ENCODE measurements around the gene CST3. TPM values are rescaled to one million over a fixed set of nuclear protein-coding genes. Genes with fewer than 3 reads are reported as not detected.

The CST3 gene
- total and polyA plus RNA-seq, 3 donors from 2014 or later: 1,703 to 4,272 (median 3,145) TPM

GRCh38 chr20:23641936-23642751 lies 4.4 kb upstream of the CST3 start:
- Histone ChIP-seq H3K27ac (no peak overlapping the region), H3K4me1 (peaks cover 21% of the 10 kb centered on the region), H3K27me3 (no peaks in the 10 kb centered on the region), H3K9me3 (no peaks in the 10 kb centered on the region), H3K36me3 (ENCODE audit: low read depth, missing control alignments) (no peaks in the 10 kb centered on the region), H3K4me3 (no peak overlapping the region)
- intact Hi-C loops (cut with DNase I; ENCODE audit: low total_unique reads): no loop called here
- WGBS, 2 donors: 63 to 70% methylated on average over 12 of the region's 12 CpGs
- TF ChIP-seq POLR2A (IDR thresholded peaks at IDR 0.05) (no peak), CTCF (IDR thresholded peaks at IDR 0.05) (no peak)
- DNase-seq: peak; percentile 45

- Histone ChIP-seq H3K27me3 (no peaks in the 10 kb centered on the region), H3K4me1 (peaks cover 27% of the 10 kb centered on the region), H3K27ac (no peak overlapping the region), H3K36me3 (ENCODE audit: low read depth, missing control alignments) (no peaks in the 10 kb centered on the region), H3K9me3 (no peaks in the 10 kb centered on the region), H3K4me3 (no peak overlapping the region)
- TF ChIP-seq POLR2A (IDR thresholded peaks at IDR 0.05) (no peak), CTCF (IDR thresholded peaks at IDR 0.05) (no peak)
- no peak for DNase-seq
- intact Hi-C loops (cut with DNase I; ENCODE audit: low total_unique reads): no loop called here
- WGBS, 2 donors: 60 to 82% methylated on average over 10 to 11 of the region's 11 CpGs
Observed at GRCh38 chr20:23640671-23641667, 3.2 kb upstream of the CST3 start.

GRCh38 chr20:23640018-23640601 lies 2.4 kb upstream of the CST3 start:
- DNase-seq: no peak
- 81 to 86% methylated on average over 8 of the region's 8 CpGs for WGBS, 2 donors
- H3K27ac ChIP-seq: no peak overlapping the region

GRCh38 chr20:23639490-23639958 lies 1.8 kb upstream of the CST3 start:
- Histone ChIP-seq H3K4me3 (no peak overlapping the region), H3K27ac (no peak overlapping the region), H3K4me1 (peaks cover 37% of the 10 kb centered on the region), H3K9me3 (no peaks in the 10 kb centered on the region), H3K27me3 (no peaks in the 10 kb centered on the region), H3K36me3 (ENCODE audit: low read depth, missing control alignments) (no peaks in the 10 kb centered on the region)
- intact Hi-C loops (cut with DNase I; ENCODE audit: low total_unique reads): no loop called here
- 72 to 85% methylated on average over 7 to 8 of the region's 8 CpGs for WGBS, 2 donors
- TF ChIP-seq CTCF (IDR thresholded peaks at IDR 0.05) (no peak), POLR2A (IDR thresholded peaks at IDR 0.05) (no peak)
- no peak for DNase-seq

More at GRCh38 chr20:23640018-23640601, 2.4 kb upstream of the CST3 start:
- Histone ChIP-seq H3K4me3 (no peak overlapping the region), H3K27me3 (no peaks in the 10 kb centered on the region), H3K36me3 (ENCODE audit: low read depth, missing control alignments) (no peaks in the 10 kb centered on the region), H3K4me1 (peaks cover 31% of the 10 kb centered on the region), H3K9me3 (no peaks in the 10 kb centered on the region)
- TF ChIP-seq POLR2A (IDR thresholded peaks at IDR 0.05) (no peak), CTCF (IDR thresholded peaks at IDR 0.05) (no peak)
- intact Hi-C loops (cut with DNase I; ENCODE audit: low total_unique reads): no loop called here
